ENCODE results near the gene NDUFS5.
"Not testable (repeated sequence)": the region's sequence is repeated elsewhere in the genome, so short reads cannot be mapped to it uniquely, and the experiment has no call there.

The NDUFS5 gene

GRCh38 chr1:39016604-39017171 is 9.5 kb upstream of the NDUFS5 start:
- DNase-seq = no peak

GRCh38 chr1:39017266-39017665 is 8.9 kb upstream of the NDUFS5 start:
- no peak for DNase-seq

- DNase-seq = not testable (repeated sequence)
Observed at GRCh38 chr1:39020494-39020893, 5.7 kb upstream of the NDUFS5 start.

- no peak for DNase-seq
Observed at GRCh38 chr1:39021426-39021825, 4.7 kb upstream of the NDUFS5 start.

- DNase-seq = no peak
Observed at GRCh38 chr1:39023140-39023539, 3.0 kb upstream of the NDUFS5 start.

- no peak for DNase-seq
Observed at GRCh38 chr1:39026866-39027507, 837 bp downstream of the NDUFS5 start.

- DNase-seq = no peak
Observed at GRCh38 chr1:39034114-39034654, 8.0 kb downstream of the NDUFS5 start.

- no peak for DNase-seq
Observed at GRCh38 chr1:39036678-39037077, 10.5 kb downstream of the NDUFS5 start.

- no peak for DNase-seq
Observed at GRCh38 chr1:39043513-39043912, 17.4 kb downstream of the NDUFS5 start.

GRCh38 chr1:39044762-39045161 is 18.6 kb downstream of the NDUFS5 start:
- DNase-seq = peak in 1 of 2 experiments; percentile 24

GRCh38 chr1:39045231-39045630 is 19.1 kb downstream of the NDUFS5 start:
- DNase-seq = no peak

GRCh38 chr1:39046613-39047210 is 20.6 kb downstream of the NDUFS5 start:
- no peak for DNase-seq

GRCh38 chr1:39047374-39048229 is 21.5 kb downstream of the NDUFS5 start:
- no peak for DNase-seq

GRCh38 chr1:39048745-39049370 is 22.7 kb downstream of the NDUFS5 start:
- DNase-seq = no peak

- no peak for DNase-seq
Observed at GRCh38 chr1:39050001-39050400, 23.9 kb downstream of the NDUFS5 start.

GRCh38 chr1:39051193-39051850 is 25.2 kb downstream of the NDUFS5 start:
- DNase-seq = not testable (repeated sequence)

GRCh38 chr1:39051956-39052355 is 25.8 kb downstream of the NDUFS5 start:
- DNase-seq = no peak

- DNase-seq = not testable (repeated sequence)
Observed at GRCh38 chr1:39055213-39055710, 29.1 kb downstream of the NDUFS5 start.

GRCh38 chr1:39061516-39061915 is 35.4 kb downstream of the NDUFS5 start:
- not testable (repeated sequence) for DNase-seq

- DNase-seq = no peak
Observed at GRCh38 chr1:39061951-39062350, 35.8 kb downstream of the NDUFS5 start.

- DNase-seq = no peak
Observed at GRCh38 chr1:39063191-39063590, 37.0 kb downstream of the NDUFS5 start.

GRCh38 chr1:39063775-39064174 is 37.6 kb downstream of the NDUFS5 start:
- no peak for DNase-seq
